Hepatocyte (in vitro differentiated cells): ENCODE measurements around the gene LRRC37B. TPM values are rescaled to one million over a fixed set of nuclear protein-coding genes. Genes with fewer than 3 reads are reported as not detected.
"Not testable (repeated sequence)": the region's sequence is repeated elsewhere in the genome, so short reads cannot be mapped to it uniquely, and the experiment has no call there.

Source experiments
- DNase-seq: peaks from one replicate; pipeline ENCODE4 v3.0.0-alpha.2; 2016; ENCODE audit warnings: low spot score
- H2AFZ ChIP-seq: fragments of 200-600 bp; sonication (generic); 2 replicates; pipeline ENCODE4 v1.6.0; 2016; ENCODE audit warnings: antibody characterized with exemption, mild to moderate bottlenecking
- H3K27ac ChIP-seq: fragments of 200-600 bp; sonication (generic); 2 replicates; pipeline ENCODE4 v1.5.1; 2016; ENCODE audit warnings: mild to moderate bottlenecking
- H3K27me3 ChIP-seq: fragments of 200-600 bp; sonication (generic); 2 replicates; pipeline ENCODE4 v1.6.1; 2016
- H3K36me3 ChIP-seq: fragments of 200-600 bp; sonication (generic); replicated peaks from 2 replicates; pipeline ENCODE4 v1.5.1; 2016; ENCODE audit warnings: low read depth; ENCODE audit not compliant: insufficient read depth
- H3K4me1 ChIP-seq: fragments of 200-600 bp; sonication (generic); 2 replicates; pipeline ENCODE4 v1.5.1; 2016; ENCODE audit warnings: mild to moderate bottlenecking, moderate library complexity; ENCODE audit not compliant: insufficient read depth
- H3K4me2 ChIP-seq: fragments of 200-600 bp; sonication (generic); 2 replicates; pipeline ENCODE4 v1.6.0; 2016
- H3K4me3 ChIP-seq: fragments of 200-600 bp; sonication (generic); 2 replicates; pipeline ENCODE4 v1.5.1; 2016; ENCODE audit warnings: mild to moderate bottlenecking
- H3K79me2 ChIP-seq: fragments of 200-600 bp; sonication (generic); 2 replicates; pipeline ENCODE4 v1.6.0; 2017; ENCODE audit warnings: mild to moderate bottlenecking
- H3K9me2 ChIP-seq: fragments of 200-600 bp; sonication (generic); replicated peaks from 2 replicates; pipeline ENCODE4 v1.6.0; 2017; ENCODE audit warnings: mild to moderate bottlenecking; ENCODE audit not compliant: insufficient read depth
- H3K9me3 ChIP-seq: fragments of 200-600 bp; sonication (generic); 2 replicates; pipeline ENCODE4 v1.5.1; 2016; ENCODE audit warnings: low read depth, mild to moderate bottlenecking
- H4K20me1 ChIP-seq: fragments of 200-600 bp; sonication (generic); 2 replicates; pipeline ENCODE4 v1.6.0; 2016; ENCODE audit warnings: mild to moderate bottlenecking; ENCODE audit not compliant: insufficient read depth, poor library complexity, severe bottlenecking
- EZH2 ChIP-seq: fragments of 200-600 bp; sonication (generic); IDR thresholded peaks from 2 replicates; pipeline ENCODE4 v1.6.1; 2016; ENCODE audit warnings: antibody characterized with exemption, mild to moderate bottlenecking, borderline replicate concordance
- EZH2phosphoT487 ChIP-seq: fragments of 200-600 bp; sonication (generic); IDR thresholded peaks from one replicate; pipeline ENCODE4 v1.6.1; 2018; ENCODE audit warnings: antibody characterized with exemption, mild to moderate bottlenecking, low read depth, moderate library complexity; ENCODE audit not compliant: unreplicated experiment, severe bottlenecking
- WGBS: methylation state at CpG from one replicate; pipeline ENCODE4 v1.1.6; 2016; ENCODE audit warnings: low lambda C conversion rate; ENCODE audit errors: missing lambda C conversion rate; 5-methylcytosine and 5-hydroxymethylcytosine counted together
- polyA plus RNA-seq: library from polyadenylated mRNA; unstranded; fragments of >200 nt; fragmentation: Nextera tagmentation; extraction: Ambion mirVana; gene quantifications from 2 replicates; pipeline ENCODE4 v1.2.1, GENCODE V29; 2016
- total RNA-seq: library from RNA; depleted of rRNA; stranded (reverse); fragments of >200 nt; gene quantifications from 2 replicates; pipeline ENCODE4 v1.2.3, GENCODE V29; 2014
- TF ChIP-seq, protein P1 (sequence below): fragments of 200-600 bp; sonication (generic); IDR thresholded peaks from 2 replicates; pipeline ENCODE4 v1.5.1; 2016; ENCODE audit warnings: antibody characterized with exemption, mild to moderate bottlenecking; ENCODE audit not compliant: poor library complexity

LRRC37B gene
- total and polyA plus RNA-seq, 2 experiments from 2014 or later = 13.3 to 14.6 TPM

DNA sequence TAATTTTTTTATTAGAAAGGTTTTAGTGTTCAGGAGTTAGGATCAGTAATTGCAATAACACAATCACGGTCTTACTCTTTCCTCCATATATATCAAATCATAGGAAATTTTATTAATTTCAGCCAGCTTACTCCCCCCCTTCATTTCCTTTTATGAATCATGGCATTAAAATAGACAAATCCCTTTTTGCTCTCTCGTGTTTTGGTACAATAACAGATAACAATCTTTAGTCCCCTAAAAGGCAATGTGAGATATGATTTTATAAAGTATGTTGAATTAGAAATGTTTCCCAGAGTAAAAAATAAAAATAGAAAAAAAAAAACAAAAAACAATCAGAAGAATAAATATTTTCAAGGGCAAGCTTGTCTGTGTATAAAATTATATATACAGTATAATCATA is 92.5 kb downstream of the LRRC37B start:
- no peak for DNase-seq
- Histone ChIP-seq H4K20me1 (no peaks in the 10 kb centered on the region), H3K4me2 (no peak overlapping the region), H3K4me1 (no peaks in the 10 kb centered on the region), H3K4me3 (no peak overlapping the region), H3K9me2 (no peaks in the 10 kb centered on the region), H2AFZ (no peak overlapping the region), H3K36me3 (no peaks in the 10 kb centered on the region), H3K9me3 (no peaks in the 10 kb centered on the region), H3K27me3 (no peaks in the 10 kb centered on the region), H3K27ac (no peak overlapping the region), H3K79me2 (no peaks in the 10 kb centered on the region)
- TF ChIP-seq, protein P1, sequence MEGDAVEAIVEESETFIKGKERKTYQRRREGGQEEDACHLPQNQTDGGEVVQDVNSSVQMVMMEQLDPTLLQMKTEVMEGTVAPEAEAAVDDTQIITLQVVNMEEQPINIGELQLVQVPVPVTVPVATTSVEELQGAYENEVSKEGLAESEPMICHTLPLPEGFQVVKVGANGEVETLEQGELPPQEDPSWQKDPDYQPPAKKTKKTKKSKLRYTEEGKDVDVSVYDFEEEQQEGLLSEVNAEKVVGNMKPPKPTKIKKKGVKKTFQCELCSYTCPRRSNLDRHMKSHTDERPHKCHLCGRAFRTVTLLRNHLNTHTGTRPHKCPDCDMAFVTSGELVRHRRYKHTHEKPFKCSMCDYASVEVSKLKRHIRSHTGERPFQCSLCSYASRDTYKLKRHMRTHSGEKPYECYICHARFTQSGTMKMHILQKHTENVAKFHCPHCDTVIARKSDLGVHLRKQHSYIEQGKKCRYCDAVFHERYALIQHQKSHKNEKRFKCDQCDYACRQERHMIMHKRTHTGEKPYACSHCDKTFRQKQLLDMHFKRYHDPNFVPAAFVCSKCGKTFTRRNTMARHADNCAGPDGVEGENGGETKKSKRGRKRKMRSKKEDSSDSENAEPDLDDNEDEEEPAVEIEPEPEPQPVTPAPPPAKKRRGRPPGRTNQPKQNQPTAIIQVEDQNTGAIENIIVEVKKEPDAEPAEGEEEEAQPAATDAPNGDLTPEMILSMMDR = no peak
- TF ChIP-seq EZH2 (no peak), EZH2phosphoT487 (no peak)
- WGBS = 77% methylated on average over 2 of the region's 2 CpGs

GRCh38 chr17:32100323-32100722 is 93.1 kb downstream of the LRRC37B start:
- not testable (repeated sequence) for H3K27me3 ChIP-seq, H3K9me3 ChIP-seq, H3K4me3 ChIP-seq, H2AFZ ChIP-seq, H3K4me1 ChIP-seq, DNase-seq, H3K9me2 ChIP-seq, H3K27ac ChIP-seq, H3K36me3 ChIP-seq, H4K20me1 ChIP-seq, H3K4me2 ChIP-seq, H3K79me2 ChIP-seq
- WGBS = 90% methylated on average over 8 of the region's 8 CpGs

GRCh38 chr17:32100971-32101631 is 93.9 kb downstream of the LRRC37B start:
- Histone ChIP-seq H3K27ac (no peak overlapping the region), H3K4me3 (no peak overlapping the region), H3K36me3 (no peaks in the 10 kb centered on the region)

GRCh38 chr17:32102172-32102571 is 95.0 kb downstream of the LRRC37B start:
- DNase-seq = no peak
- WGBS = 86% methylated on average over 4 of the region's 5 CpGs
- H3K27me3 ChIP-seq = no peaks in the 10 kb centered on the region
- H3K4me2 ChIP-seq = no peak overlapping the region
- no peaks in the 10 kb centered on the region for H3K79me2 ChIP-seq
- no peak overlapping the region for H3K27ac ChIP-seq
- no peaks in the 10 kb centered on the region for H3K9me2 ChIP-seq
- H4K20me1 ChIP-seq = no peaks in the 10 kb centered on the region
- no peaks in the 10 kb centered on the region for H3K36me3 ChIP-seq
- no peaks in the 10 kb centered on the region for H3K4me1 ChIP-seq
- no peaks in the 10 kb centered on the region for H3K9me3 ChIP-seq
- TF ChIP-seq EZH2phosphoT487 = no peak
- no peak for TF ChIP-seq EZH2
- TF ChIP-seq, protein P1 = no peak
- no peak overlapping the region for H2AFZ ChIP-seq
- H3K4me3 ChIP-seq = no peak overlapping the region

More at GRCh38 chr17:32100971-32101631, 93.9 kb downstream of the LRRC37B start:
- no peaks in the 10 kb centered on the region for H3K9me3 ChIP-seq
- H3K27me3 ChIP-seq = no peaks in the 10 kb centered on the region
- no peaks in the 10 kb centered on the region for H4K20me1 ChIP-seq
- H3K4me2 ChIP-seq = no peak overlapping the region
- TF ChIP-seq, protein P1 = no peak
- TF ChIP-seq EZH2 = no peak
- TF ChIP-seq EZH2phosphoT487 = no peak
- WGBS = 80% methylated on average over 8 of the region's 8 CpGs
- no peaks in the 10 kb centered on the region for H3K4me1 ChIP-seq
- H3K9me2 ChIP-seq = no peaks in the 10 kb centered on the region
- no peak overlapping the region for H2AFZ ChIP-seq
- H3K79me2 ChIP-seq = no peaks in the 10 kb centered on the region
- no peak for DNase-seq
